Measurements from ENCODE around the gene OR52N5.
A peak's percentile ranks its signal among the peaks of the same experiment; 100 is the strongest.

The OR52N5 gene

GRCh38 chr11:5808500-5809121 lies 25.5 kb upstream of the OR52N5 start, which contains the start of gene OR52N2:
TSS of gene OR52N2 (plus strand) at chr11:5808924. CDS start at chr11:5820336, 11,412 bp downstream.
- TF ChIP-seq CTCF (IDR thresholded peaks at IDR 0.05; ENCODE audit: low read depth, low read length, missing control alignments): peak; percentile 84
- peak within 1 kb of the TSS; percentile 70 for H3K4me3 ChIP-seq (ENCODE audit: low read depth, low read length)
- DNase-seq (ENCODE audit: low read depth): peak; percentile 39

GRCh38 chr11:5807580-5807979 lies 24.4 kb upstream of the OR52N5 start:
- no peak for TF ChIP-seq CTCF (IDR thresholded peaks at IDR 0.05; ENCODE audit: low read depth, low read length, missing control alignments)
- no peak overlapping the region for H3K4me3 ChIP-seq (ENCODE audit: low read depth, low read length)
- no peak for DNase-seq (ENCODE audit: low read depth)

GRCh38 chr11:5803982-5804381 lies 20.8 kb upstream of the OR52N5 start:
- no peak for TF ChIP-seq CTCF (IDR thresholded peaks at IDR 0.05; ENCODE audit: low read depth, low read length, missing control alignments)
- DNase-seq (ENCODE audit: low read depth): no peak
- H3K4me3 ChIP-seq (ENCODE audit: low read depth, low read length): no peak overlapping the region

- H3K4me3 ChIP-seq (ENCODE audit: low read depth, low read length): no peak overlapping the region
- TF ChIP-seq CTCF (IDR thresholded peaks at IDR 0.05; ENCODE audit: low read depth, low read length, missing control alignments): no peak
These were observed 13.4 kb upstream of the OR52N5 start for GRCh38 chr11:5796541-5796940.

GRCh38 chr11:5791165-5791564 lies 8.0 kb upstream of the OR52N5 start, which contains the start of gene OR52N1:
TSS of gene OR52N1 (minus strand) at chr11:5791265. CDS start at chr11:5788816, 2,449 bp downstream.
- TF ChIP-seq CTCF (IDR thresholded peaks at IDR 0.05; ENCODE audit: low read depth, low read length, missing control alignments): no peak
- no peak for DNase-seq (ENCODE audit: low read depth)
- no peak within 1 kb of the TSS for H3K4me3 ChIP-seq (ENCODE audit: low read depth, low read length)

More at GRCh38 chr11:5796541-5796940, 13.4 kb upstream of the OR52N5 start:
- DNase-seq (ENCODE audit: low read depth): no peak

- H3K4me3 ChIP-seq (ENCODE audit: low read depth, low read length): no peak overlapping the region
- no peak for DNase-seq (ENCODE audit: low read depth)
- TF ChIP-seq CTCF (IDR thresholded peaks at IDR 0.05; ENCODE audit: low read depth, low read length, missing control alignments): no peak
These were observed 16.1 kb downstream of the OR52N5 start for GRCh38 chr11:5767056-5767455.

GRCh38 chr11:5753943-5754342 lies 29.2 kb downstream of the OR52N5 start, which contains the start of gene OR52N4:
TSS of gene OR52N4 (plus strand) at chr11:5754243. CDS start at chr11:5754741, 498 bp downstream.
- TF ChIP-seq CTCF (IDR thresholded peaks at IDR 0.05; ENCODE audit: low read depth, low read length, missing control alignments): no peak

More at GRCh38 chr11:5753943-5754342, 29.2 kb downstream of the OR52N5 start, which contains the start of gene OR52N4:
- no peak for DNase-seq (ENCODE audit: low read depth)
- H3K4me3 ChIP-seq (ENCODE audit: low read depth, low read length): no peak within 1 kb of the TSS
